Measurements from ENCODE around the gene TSPAN32. TPM values are rescaled to one million over a fixed set of nuclear protein-coding genes. Genes with fewer than 3 reads are reported as not detected.

Gene TSPAN32
- total RNA-seq, 1 experiment from 2014 or later = not detected

DNA sequence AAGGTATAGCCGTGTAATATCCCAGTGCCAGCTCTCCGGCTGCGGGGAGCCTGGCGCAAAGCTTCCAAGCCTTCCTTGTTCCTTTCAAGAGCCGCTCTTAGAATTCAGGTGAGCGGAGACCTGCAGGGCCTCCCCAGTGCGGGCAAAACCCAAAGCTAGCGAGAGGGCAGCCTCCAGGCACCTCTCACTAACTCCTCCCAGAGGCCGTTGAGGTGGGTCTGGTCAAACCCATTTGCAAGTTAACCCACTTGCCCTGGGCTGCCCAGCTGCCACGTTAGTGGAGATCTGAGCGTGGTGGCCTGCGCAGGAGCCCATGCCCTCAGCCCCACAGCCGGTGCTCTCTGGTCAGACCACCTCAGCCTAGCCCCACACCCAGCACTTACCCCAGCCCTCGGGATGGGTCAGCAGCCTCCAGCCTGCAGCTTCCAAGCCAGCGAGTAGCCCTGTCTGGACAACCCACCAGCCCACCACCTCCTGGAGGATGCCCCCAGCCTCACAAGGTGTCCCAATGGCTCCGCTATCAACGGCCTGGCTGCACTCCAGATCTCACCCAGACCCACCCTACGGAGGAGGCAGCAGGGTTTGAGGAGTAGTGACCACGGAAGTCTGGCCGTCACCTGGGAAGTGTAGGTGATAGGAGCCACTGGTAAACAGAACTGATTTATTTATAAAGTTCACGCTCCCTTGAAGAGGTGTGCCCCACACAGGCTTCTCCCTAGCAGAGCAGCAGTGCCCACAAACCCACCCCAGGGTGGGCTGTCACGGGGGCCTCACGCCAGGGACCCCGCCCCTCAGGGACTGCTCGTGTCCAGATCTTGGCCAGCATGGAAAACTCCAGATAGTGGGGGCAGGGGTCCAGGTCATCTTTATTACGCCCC lies 33.7 kb upstream of the TSPAN32 start:
- H3K4me3 Mint-ChIP-seq (ENCODE audit: unreplicated experiment) = peak overlapping the region; percentile 71
- ChIA-PET CTCF (interaction anchor here (0.8 kb wide), 1 partner anchor 10 kb away, joined by 4 read pairs; no protein-coding TSS in a partner anchor), POLR2A (interaction anchor here (0.7 kb wide), 1 partner anchor 24 kb away, joined by 3 read pairs; no protein-coding TSS in a partner anchor)
- no peaks in the 10 kb centered on the region for H3K36me3 Mint-ChIP-seq (ENCODE audit: insufficient read depth, unreplicated experiment)
- no peak overlapping the region for H3K27ac Mint-ChIP-seq (ENCODE audit: low read depth, unreplicated experiment)
- TF ChIP-seq CTCF (IDR thresholded peaks at IDR 0.05; ENCODE audit: unreplicated experiment) = no peak
- H3K27me3 Mint-ChIP-seq (ENCODE audit: insufficient read depth, unreplicated experiment) = peaks cover 10% of the 10 kb centered on the region
- H3K9me3 Mint-ChIP-seq (ENCODE audit: unreplicated experiment) = no peaks in the 10 kb centered on the region
- BruUV-seq (replicated peaks) = no TSS peak
- intact Hi-C loops (cut with micrococcal nuclease) = no loop called here
- DNase-seq (ENCODE audit: unreplicated experiment) = no peak
- no peaks in the 10 kb centered on the region for H3K4me1 Mint-ChIP-seq (ENCODE audit: insufficient read depth, unreplicated experiment)

DNA sequence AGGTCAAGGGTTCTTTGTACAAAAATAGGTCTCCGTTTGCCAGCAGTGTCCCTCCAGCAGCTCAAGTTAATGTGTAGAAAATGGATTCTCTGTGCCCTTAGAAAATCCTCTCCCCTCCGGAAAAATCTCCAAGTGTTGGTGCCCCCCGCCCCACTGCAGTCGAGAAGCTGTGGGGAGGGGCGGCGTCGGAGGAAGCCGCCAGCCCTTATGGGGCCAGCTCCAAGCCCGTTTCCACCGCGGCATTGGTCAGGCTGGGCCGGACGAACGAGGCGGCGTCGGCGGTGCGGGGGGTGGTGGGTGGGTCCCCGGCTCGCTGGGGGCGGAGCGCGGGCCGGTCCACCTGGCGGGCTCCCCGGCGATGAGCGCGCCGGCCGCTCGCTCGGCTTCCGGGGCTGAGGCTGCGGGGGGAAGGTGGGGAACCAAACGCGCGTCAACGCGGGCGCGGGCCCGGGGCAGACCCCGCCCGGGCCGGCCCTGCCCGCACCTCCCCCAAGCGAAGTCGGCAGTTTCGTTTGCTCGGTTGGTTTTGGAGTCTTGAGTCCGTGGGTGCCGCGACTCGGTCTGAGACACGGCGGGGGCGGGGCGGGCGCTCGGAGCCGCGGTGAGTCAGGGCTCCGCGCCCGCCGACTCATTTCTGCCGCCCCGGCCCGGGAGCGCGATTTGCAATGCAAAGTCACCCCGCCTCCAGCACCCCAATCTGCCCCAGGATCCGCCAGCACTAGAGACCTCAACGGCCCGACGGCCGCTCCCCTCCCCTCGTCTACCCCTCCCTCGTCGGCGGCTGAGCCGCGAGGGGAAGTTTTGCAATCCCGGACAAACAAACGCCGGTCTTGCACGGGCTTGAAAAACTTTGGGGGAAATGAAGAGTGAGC lies 32.8 kb upstream of the TSPAN32 start:
- TF ChIP-seq CTCF (IDR thresholded peaks at IDR 0.05; ENCODE audit: unreplicated experiment) = no peak
- POLR2A ChIA-PET = interaction anchor here (0.6 to 0.7 kb wide), 3 partner anchors 12 to 633 kb away, joined by 3 read pairs; a partner anchor contains a TSS
- peaks cover 11% of the 10 kb centered on the region for H3K27me3 Mint-ChIP-seq (ENCODE audit: insufficient read depth, unreplicated experiment)
- peak; percentile 57 for DNase-seq (ENCODE audit: unreplicated experiment)
- H3K9me3 Mint-ChIP-seq (ENCODE audit: unreplicated experiment) = no peaks in the 10 kb centered on the region
- peak overlapping the region; percentile 71 for H3K4me3 Mint-ChIP-seq (ENCODE audit: unreplicated experiment)
- no peaks in the 10 kb centered on the region for H3K36me3 Mint-ChIP-seq (ENCODE audit: insufficient read depth, unreplicated experiment)
- no peak overlapping the region for H3K27ac Mint-ChIP-seq (ENCODE audit: low read depth, unreplicated experiment)
- CTCF ChIA-PET = no interaction called here
- intact Hi-C loops (cut with micrococcal nuclease) = no loop called here
- no TSS peak for BruUV-seq (replicated peaks)
- H3K4me1 Mint-ChIP-seq (ENCODE audit: insufficient read depth, unreplicated experiment) = no peaks in the 10 kb centered on the region

GRCh38 chr11:2269601-2270321 lies 32.1 kb upstream of the TSPAN32 start:
- Mint-ChIP-seq H3K9me3 (ENCODE audit: unreplicated experiment) (no peaks in the 10 kb centered on the region), H3K27ac (ENCODE audit: low read depth, unreplicated experiment) (no peak overlapping the region), H3K4me1 (ENCODE audit: insufficient read depth, unreplicated experiment) (no peaks in the 10 kb centered on the region), H3K27me3 (ENCODE audit: insufficient read depth, unreplicated experiment) (peaks cover 11% of the 10 kb centered on the region), H3K4me3 (ENCODE audit: unreplicated experiment) (peak overlapping the region; percentile 71), H3K36me3 (ENCODE audit: insufficient read depth, unreplicated experiment) (no peaks in the 10 kb centered on the region)
- intact Hi-C loops (cut with micrococcal nuclease) = no loop called here
- TF ChIP-seq CTCF (IDR thresholded peaks at IDR 0.05; ENCODE audit: unreplicated experiment) = no peak
- ChIA-PET POLR2A (interaction anchor here (0.5 kb wide), 1 partner anchor 156 kb away, joined by 3 read pairs; no protein-coding TSS in a partner anchor), CTCF (no interaction called here)
- BruUV-seq (replicated peaks) = no TSS peak
- no peak for DNase-seq (ENCODE audit: unreplicated experiment)
